Esophagus squamous epithelium (tissue), 5 donors: ENCODE results near the gene TSHR. TPM values are rescaled to one million over a fixed set of nuclear protein-coding genes. Genes with fewer than 3 reads are reported as not detected.

ENCODE experiments used
- DNase-seq: peaks from one replicate; lab custom pipeline; 2025; lab: John Stamatoyannopoulos, UW
- H3K27ac ChIP-seq, 4 donors: fragments of 200-600 bp; sonication (generic); one replicate each; pipeline ENCODE4 v1.5.1; 2016 to 2019; ENCODE audit warnings: mild to moderate bottlenecking in 1 of 4
- H3K27me3 ChIP-seq, 4 donors: fragments of 200-600 bp; sonication (generic); 1 replicate in 3 of 4; 2 replicates in 1 of 4; pipeline versions ENCODE4 v1.5.1 to v1.6.0; 2017 to 2021; ENCODE audit warnings: antibody characterized with exemption in 1 of 4
- H3K36me3 ChIP-seq, 3 donors: fragments of 200-600 bp; sonication (generic); one replicate each; pipeline ENCODE4 v1.5.1; 2016 to 2019
- H3K4me1 ChIP-seq, 3 donors: fragments of 200-600 bp; sonication (generic); one replicate each; pipeline ENCODE4 v1.5.1; 2017 to 2019
- H3K4me3 ChIP-seq, 4 donors: fragments of 200-600 bp; sonication (generic); 1 replicate in 3 of 4; 2 replicates in 1 of 4; pipeline ENCODE4 v1.5.1; 2016 to 2019; ENCODE audit warnings: mild to moderate bottlenecking in 2 of 4, moderate library complexity in 1 of 4
- H3K9me3 ChIP-seq, 3 donors: fragments of 200-600 bp; sonication (generic); one replicate each; pipeline ENCODE4 v1.5.1; 2016 to 2019
- POLR2A ChIP-seq, 4 donors: fragments of 450-650 bp; IDR thresholded peaks; one replicate each; pipeline ENCODE4 v1.6.1; 2017; ENCODE audit warnings: antibody characterized with exemption in 4 of 4, mild to moderate bottlenecking in 4 of 4, moderate library complexity in 3 of 4
- WGBS, 2 donors: methylation state at CpG; one replicate each; pipeline ENCODE4 v1.1.5; 2018; 5-methylcytosine and 5-hydroxymethylcytosine counted together
- intact Hi-C: fragments of 100-400 bp; cut with DNase I; formaldehyde crosslinking; loops from one replicate; pipeline ENCODE4 v1.15.0; 2022
- total RNA-seq, 4 donors: library from RNA; depleted of rRNA; stranded (reverse); fragments of >200 nt; gene quantifications; one replicate each; pipeline ENCODE4 v1.1.0, GENCODE V29; 2016
- TF ChIP-seq, protein P1 (sequence below), 6 experiments: fragments of 450-650 bp in 4 of 6; fragments of 200-600 bp in 2 of 6; sonication (generic) in 2 of 6; IDR thresholded peaks; one replicate each; pipeline ENCODE4 v1.5.1; 2016 to 2019; ENCODE audit warnings: antibody characterized with exemption in 6 of 6, mild to moderate bottlenecking in 4 of 6, moderate library complexity in 4 of 6
- donor health status: DM: yes; HTN: yes; CAD: no.

The TSHR gene
- total RNA-seq, 4 donors from 2014 or later, result not detected

DNA sequence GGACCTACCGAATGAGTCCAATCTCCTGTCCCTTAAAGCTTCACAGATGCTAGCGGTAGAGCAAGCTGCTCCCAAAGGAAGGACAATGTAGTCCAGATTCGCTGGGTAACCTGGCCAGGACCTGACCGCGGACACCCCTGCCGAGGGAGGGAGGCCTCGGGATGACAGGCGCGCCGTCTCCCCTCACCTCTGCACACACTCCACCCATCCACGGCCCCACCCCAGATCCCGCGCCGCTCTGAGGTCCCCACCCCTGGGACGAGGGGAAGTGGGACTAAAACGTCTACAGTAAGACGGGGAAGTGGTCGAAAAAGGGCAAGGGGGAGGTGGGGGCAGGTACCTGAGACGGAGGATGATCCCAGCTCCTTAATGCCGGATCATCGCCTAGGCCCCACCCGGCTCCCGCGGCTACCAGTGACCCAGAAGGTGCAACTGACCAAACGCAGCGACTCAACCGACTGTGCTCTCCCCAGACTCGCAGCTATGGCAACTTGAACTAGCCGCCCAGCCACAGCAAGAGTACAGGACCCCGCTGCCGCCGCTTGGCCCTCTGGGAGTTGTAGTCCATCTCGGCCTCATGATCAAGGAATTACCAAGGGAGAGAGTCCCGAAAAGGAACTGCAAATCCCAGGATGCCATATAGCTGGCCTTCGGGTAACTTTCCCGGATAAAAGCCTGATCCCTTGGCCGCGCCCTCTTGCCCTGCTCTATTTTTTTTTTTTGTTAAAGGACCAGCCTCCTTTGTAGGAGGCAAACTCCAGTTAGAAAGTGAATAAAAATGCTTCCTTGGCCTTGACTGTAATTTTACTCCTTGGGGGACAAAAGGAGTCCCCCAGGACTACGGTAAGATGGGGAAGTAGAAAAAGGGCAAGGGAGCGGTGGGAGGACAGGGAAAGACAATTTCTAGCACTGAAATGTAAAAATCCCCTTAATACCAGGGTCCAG lies 13.9 kb upstream of the TSHR start, which contains the start of gene CEP128:
Gene CEP128 (minus strand): TSS at position 498 of the 945 bp plus-strand sequence.
- TF ChIP-seq, protein P1, sequence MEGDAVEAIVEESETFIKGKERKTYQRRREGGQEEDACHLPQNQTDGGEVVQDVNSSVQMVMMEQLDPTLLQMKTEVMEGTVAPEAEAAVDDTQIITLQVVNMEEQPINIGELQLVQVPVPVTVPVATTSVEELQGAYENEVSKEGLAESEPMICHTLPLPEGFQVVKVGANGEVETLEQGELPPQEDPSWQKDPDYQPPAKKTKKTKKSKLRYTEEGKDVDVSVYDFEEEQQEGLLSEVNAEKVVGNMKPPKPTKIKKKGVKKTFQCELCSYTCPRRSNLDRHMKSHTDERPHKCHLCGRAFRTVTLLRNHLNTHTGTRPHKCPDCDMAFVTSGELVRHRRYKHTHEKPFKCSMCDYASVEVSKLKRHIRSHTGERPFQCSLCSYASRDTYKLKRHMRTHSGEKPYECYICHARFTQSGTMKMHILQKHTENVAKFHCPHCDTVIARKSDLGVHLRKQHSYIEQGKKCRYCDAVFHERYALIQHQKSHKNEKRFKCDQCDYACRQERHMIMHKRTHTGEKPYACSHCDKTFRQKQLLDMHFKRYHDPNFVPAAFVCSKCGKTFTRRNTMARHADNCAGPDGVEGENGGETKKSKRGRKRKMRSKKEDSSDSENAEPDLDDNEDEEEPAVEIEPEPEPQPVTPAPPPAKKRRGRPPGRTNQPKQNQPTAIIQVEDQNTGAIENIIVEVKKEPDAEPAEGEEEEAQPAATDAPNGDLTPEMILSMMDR (IDR thresholded peaks at IDR 0.05), result peak in 1 of 6 experiments; percentile 14
- no peak for TF ChIP-seq POLR2A (IDR thresholded peaks at IDR 0.05)
- peak within 1 kb of the TSS; percentile 63 to 91 (median 82) for H3K4me3 ChIP-seq
- peak; percentile 50 for DNase-seq
- whole genome bisulfite sequencing, 2 donors, result 1 to 2% methylated on average over 23 to 29 of the region's 40 CpGs
- H3K27ac ChIP-seq, result peak within 1 kb of the TSS; percentile 62 to 82 (median 70)
- H3K9me3 ChIP-seq, result no peaks in the 10 kb centered on the region
- peaks cover 0 to 6% (median 0%) of the 10 kb centered on the region in 4 donors for H3K27me3 ChIP-seq
- intact Hi-C loops, result no loop called here
- H3K36me3 ChIP-seq, result no peaks in the 10 kb centered on the region
- peaks cover 5 to 22% (median 11%) of the 10 kb centered on the region in 3 donors for H3K4me1 ChIP-seq

GRCh38 chr14:80942191-80942600 lies 13.2 kb upstream of the TSHR start:
- intact Hi-C loops, result no loop called here
- Histone ChIP-seq H3K27me3 (peaks cover 0 to 13% (median 0%) of the 10 kb centered on the region in 4 donors), H3K9me3 (no peaks in the 10 kb centered on the region), H3K4me1 (peaks cover 5 to 22% (median 11%) of the 10 kb centered on the region in 3 donors), H3K36me3 (no peaks in the 10 kb centered on the region), H3K27ac (peak overlapping the region; percentile 62 to 82 (median 70)), H3K4me3 (peak overlapping the region; percentile 63 to 91 (median 82))
- TF ChIP-seq, protein P1 (IDR thresholded peaks at IDR 0.05), result no peak
- no peak for TF ChIP-seq POLR2A (IDR thresholded peaks at IDR 0.05)
- no peak for DNase-seq
- 28 to 29% methylated on average over 5 of the region's 5 CpGs for WGBS, 2 donors

DNA sequence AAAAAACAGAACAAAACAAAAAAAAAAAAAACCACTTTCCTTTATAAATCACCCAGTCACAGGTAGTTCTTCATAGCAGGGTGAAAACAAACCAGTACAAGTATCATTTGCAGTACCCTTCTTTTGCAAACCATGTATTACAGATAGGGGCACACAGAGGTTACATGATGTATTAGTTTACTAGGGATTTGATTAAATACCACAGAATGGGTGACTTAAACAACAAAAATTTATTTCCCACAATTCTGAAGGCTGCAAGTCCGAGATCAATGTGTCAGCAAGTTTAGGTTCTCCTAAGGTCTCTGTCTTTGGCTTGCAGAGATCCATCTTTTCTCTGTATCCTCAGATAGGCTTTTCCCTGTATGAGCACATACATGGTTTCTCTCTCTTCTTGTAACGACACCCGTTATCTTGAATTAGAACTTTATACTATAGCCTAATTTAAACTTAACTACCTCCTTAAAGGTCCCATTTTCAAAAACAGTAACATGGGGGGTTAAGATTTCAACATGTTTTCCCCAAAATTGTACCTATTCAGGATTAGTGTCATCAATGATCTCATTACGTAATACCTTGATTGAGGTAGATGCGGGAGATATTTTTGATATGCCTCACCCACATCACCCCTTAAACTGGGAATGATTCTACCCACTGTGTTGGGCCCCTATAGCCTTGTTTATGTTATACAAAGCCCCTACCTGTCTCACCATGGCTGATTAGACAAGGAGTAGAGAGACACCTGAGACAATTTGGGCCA lies 10.4 kb upstream of the TSHR start:
- Histone ChIP-seq H3K9me3 (no peaks in the 10 kb centered on the region), H3K4me1 (peaks cover 5 to 22% (median 11%) of the 10 kb centered on the region in 3 donors), H3K27ac (no peak overlapping the region), H3K4me3 (no peak overlapping the region), H3K36me3 (no peaks in the 10 kb centered on the region), H3K27me3 (peaks cover 0 to 34% (median 0%) of the 10 kb centered on the region in 4 donors)
- intact Hi-C loops, result no loop called here
- no peak for TF ChIP-seq POLR2A (IDR thresholded peaks at IDR 0.05)
- TF ChIP-seq, protein P1 (IDR thresholded peaks at IDR 0.05), result no peak
- DNase-seq, result no peak
- WGBS, 2 donors, result 87 to 90% methylated on average over 5 of the region's 5 CpGs

- no peak overlapping the region for H3K27ac ChIP-seq
- TF ChIP-seq POLR2A (IDR thresholded peaks at IDR 0.05), result no peak
- TF ChIP-seq, protein P1 (IDR thresholded peaks at IDR 0.05), result no peak
- H3K36me3 ChIP-seq, result no peaks in the 10 kb centered on the region
- peaks cover 5 to 11% (median 6%) of the 10 kb centered on the region in 3 donors for H3K4me1 ChIP-seq
- peaks cover 0 to 35% (median 0%) of the 10 kb centered on the region in 4 donors for H3K27me3 ChIP-seq
- no peak for DNase-seq
- no peaks in the 10 kb centered on the region for H3K9me3 ChIP-seq
- intact Hi-C loops, result no loop called here
- 72 to 82% methylated on average over 1 of the region's 1 CpG for WGBS, 2 donors
- H3K4me3 ChIP-seq, result no peak overlapping the region
Measured at GRCh38 chr14:80946187-80946586, 9.2 kb upstream of the TSHR start.
